Mesendoderm (in vitro differentiated cells): ENCODE data around the gene PRKAG2.
"Not testable (repeated sequence)": the region's sequence is repeated elsewhere in the genome, so short reads cannot be mapped to it uniquely, and the experiment has no call there.

Source experiments
- DNase-seq: peaks from one replicate; pipeline ENCODE4 v3.0.0; 2013
- H2AK5ac ChIP-seq: 2 replicates; pipeline ENCODE4 v1.6.1; 2013; ENCODE audit warnings: low read length, inconsistent platforms
- H2BK120ac ChIP-seq: 2 replicates; pipeline ENCODE4 v1.6.1; 2013; ENCODE audit warnings: low read depth, mild to moderate bottlenecking, low read length, moderate library complexity, mixed read lengths
- H2BK15ac ChIP-seq: replicated peaks from 2 replicates; pipeline ENCODE4 v1.6.1; 2013; ENCODE audit warnings: low read depth, mild to moderate bottlenecking, moderate library complexity
- H2BK5ac ChIP-seq: 2 replicates; pipeline ENCODE4 v1.6.1; 2013; ENCODE audit warnings: low read length, inconsistent platforms
- H3K18ac ChIP-seq: 2 replicates; pipeline ENCODE4 v1.6.1; 2013; ENCODE audit warnings: mild to moderate bottlenecking, low read length, mixed read lengths
- H3K23ac ChIP-seq: one replicate; pipeline ENCODE4 v1.6.1; 2013; ENCODE audit warnings: low read length
- H3K27ac ChIP-seq: 2 replicates; pipeline ENCODE4 v1.5.1; 2013; ENCODE audit warnings: low read depth, mild to moderate bottlenecking, inconsistent platforms, low read length, moderate library complexity
- H3K27me3 ChIP-seq: 2 replicates; pipeline ENCODE4 v1.6.1; 2013; ENCODE audit warnings: low read length, control low read depth, mild to moderate bottlenecking, inconsistent platforms; ENCODE audit not compliant: insufficient read depth, poor library complexity
- H3K36me3 ChIP-seq: 2 replicates; pipeline ENCODE4 v1.6.1; 2013; ENCODE audit warnings: low read length, inconsistent platforms; ENCODE audit not compliant: control insufficient read depth, insufficient read depth
- H3K4ac ChIP-seq: one replicate; pipeline ENCODE4 v1.6.1; 2013; ENCODE audit warnings: low read depth, mild to moderate bottlenecking, low read length, moderate library complexity
- H3K4me1 ChIP-seq: 2 replicates; pipeline ENCODE4 v1.6.1; 2013; ENCODE audit warnings: low read depth, low read length, inconsistent platforms; ENCODE audit not compliant: control insufficient read depth
- H3K4me2 ChIP-seq: 2 replicates; pipeline ENCODE4 v1.6.1; 2013; ENCODE audit warnings: low read length
- H3K4me3 ChIP-seq: 2 replicates; pipeline ENCODE4 v1.5.1; 2013; ENCODE audit warnings: mild to moderate bottlenecking, low read length
- H3K56ac ChIP-seq: one replicate; pipeline ENCODE4 v1.6.1; 2013; ENCODE audit warnings: low read length
- H3K79me1 ChIP-seq: 2 replicates; pipeline ENCODE4 v1.6.1; 2013; ENCODE audit warnings: low read length, inconsistent platforms
- H3K79me2 ChIP-seq: 2 replicates; pipeline ENCODE4 v1.6.1; 2013; ENCODE audit warnings: mild to moderate bottlenecking, low read length; ENCODE audit not compliant: control insufficient read depth, insufficient read depth
- H3K9ac ChIP-seq: 2 replicates; pipeline ENCODE4 v1.6.1; 2013; ENCODE audit warnings: low read length, inconsistent platforms
- H4K5ac ChIP-seq: one replicate; pipeline ENCODE4 v1.6.1; 2013; ENCODE audit warnings: low read length
- H4K8ac ChIP-seq: one replicate; pipeline ENCODE4 v1.6.1; 2013; ENCODE audit warnings: low read depth, mild to moderate bottlenecking, control low read depth, low read length, moderate library complexity
- WGBS: extraction: QIAGEN DNeasy Blood & Tissue Kit; methylation state at CpG from one replicate; pipeline ENCODE4 v1.1.7; 2013; ENCODE audit warnings: low lambda C conversion rate, missing lambda C conversion rate; ENCODE audit not compliant: insufficient coverage; ENCODE audit errors: extremely low coverage; 5-methylcytosine and 5-hydroxymethylcytosine counted together

PRKAG2 gene

GRCh38 chr7:151798851-151799448 is 78.0 kb downstream of the PRKAG2 start:
- Histone ChIP-seq H3K23ac (no peak overlapping the region), H4K8ac (no peak overlapping the region), H3K36me3 (no peaks in the 10 kb centered on the region), H2BK120ac (no peak overlapping the region), H2AK5ac (no peak overlapping the region), H3K79me2 (no peaks in the 10 kb centered on the region), H2BK5ac (no peak overlapping the region), H3K9ac (no peak overlapping the region), H4K5ac (no peak overlapping the region), H3K4me1 (no peaks in the 10 kb centered on the region), H3K4ac (no peak overlapping the region), H3K79me1 (no peaks in the 10 kb centered on the region), H2BK15ac (no peak overlapping the region), H3K4me2 (no peak overlapping the region), H3K27ac (no peak overlapping the region), H3K56ac (no peak overlapping the region), H3K27me3 (no peaks in the 10 kb centered on the region), H3K18ac (no peak overlapping the region), H3K4me3 (no peak overlapping the region)
- no peak for DNase-seq
- no CpG with 5 or more reads among the region's 10 CpGs for WGBS

- H4K8ac ChIP-seq, H3K27ac ChIP-seq, H2BK120ac ChIP-seq, H3K36me3 ChIP-seq, H3K56ac ChIP-seq, H3K9ac ChIP-seq, H3K4me1 ChIP-seq, H3K4ac ChIP-seq, H3K79me2 ChIP-seq, H3K18ac ChIP-seq, DNase-seq, H3K79me1 ChIP-seq, H2BK5ac ChIP-seq, H2AK5ac ChIP-seq, H4K5ac ChIP-seq, H3K4me3 ChIP-seq, H3K23ac ChIP-seq, H3K27me3 ChIP-seq, H3K4me2 ChIP-seq, H2BK15ac ChIP-seq: not testable (repeated sequence)
- no CpG with 5 or more reads among the region's 11 CpGs for WGBS
Measured at GRCh38 chr7:151797667-151798307, 79.1 kb downstream of the PRKAG2 start.

- Histone ChIP-seq H3K36me3 (no peaks in the 10 kb centered on the region), H3K18ac (no peak overlapping the region), H2BK5ac (no peak overlapping the region), H2BK15ac (no peak overlapping the region), H3K23ac (no peak overlapping the region), H3K79me1 (no peaks in the 10 kb centered on the region), H3K4me2 (no peak overlapping the region), H3K56ac (peak overlapping the region; percentile 11), H3K27me3 (no peaks in the 10 kb centered on the region), H3K79me2 (no peaks in the 10 kb centered on the region), H3K27ac (no peak overlapping the region), H4K8ac (no peak overlapping the region), H3K4me1 (peaks cover 2% of the 10 kb centered on the region), H2BK120ac (no peak overlapping the region), H2AK5ac (no peak overlapping the region), H3K4ac (no peak overlapping the region), H4K5ac (no peak overlapping the region), H3K9ac (no peak overlapping the region), H3K4me3 (no peak overlapping the region)
- no peak for DNase-seq
- WGBS: no CpG with 5 or more reads among the region's 17 CpGs
Measured at GRCh38 chr7:151796871-151797537, 79.9 kb downstream of the PRKAG2 start.

GRCh38 chr7:151796091-151796870 is 80.6 kb downstream of the PRKAG2 start:
- no CpG with 5 or more reads among the region's 27 CpGs for WGBS

GRCh38 chr7:151795168-151795811 is 81.6 kb downstream of the PRKAG2 start:
- no peaks in the 10 kb centered on the region for H3K79me1 ChIP-seq
- no peak overlapping the region for H2BK120ac ChIP-seq
- H3K23ac ChIP-seq: no peak overlapping the region
- H3K18ac ChIP-seq: no peak overlapping the region
- no peak overlapping the region for H2AK5ac ChIP-seq
- H4K8ac ChIP-seq: no peak overlapping the region
- H3K56ac ChIP-seq: no peak overlapping the region
- no peak overlapping the region for H4K5ac ChIP-seq
- WGBS: no CpG with 5 or more reads among the region's 20 CpGs
- no peak overlapping the region for H2BK5ac ChIP-seq
- H3K4me3 ChIP-seq: no peak overlapping the region
- no peak overlapping the region for H2BK15ac ChIP-seq
- H3K79me2 ChIP-seq: no peaks in the 10 kb centered on the region
- H3K4me1 ChIP-seq: peaks cover 9% of the 10 kb centered on the region
- no peak overlapping the region for H3K27ac ChIP-seq
- no peak overlapping the region for H3K4me2 ChIP-seq
- no peak overlapping the region for H3K9ac ChIP-seq
- H3K36me3 ChIP-seq: no peaks in the 10 kb centered on the region
- H3K27me3 ChIP-seq: no peaks in the 10 kb centered on the region
- no peak overlapping the region for H3K4ac ChIP-seq
- no peak for DNase-seq

More at GRCh38 chr7:151796091-151796870, 80.6 kb downstream of the PRKAG2 start:
- no peak overlapping the region for H3K56ac ChIP-seq
- no peak overlapping the region for H3K18ac ChIP-seq
- no peak overlapping the region for H2AK5ac ChIP-seq
- H3K27ac ChIP-seq: no peak overlapping the region
- H3K23ac ChIP-seq: no peak overlapping the region
- H2BK15ac ChIP-seq: no peak overlapping the region
- H3K79me1 ChIP-seq: no peaks in the 10 kb centered on the region
- H3K36me3 ChIP-seq: no peaks in the 10 kb centered on the region
- no peak overlapping the region for H2BK5ac ChIP-seq
- H3K79me2 ChIP-seq: no peaks in the 10 kb centered on the region
- no peak overlapping the region for H3K4ac ChIP-seq
- no peak overlapping the region for H4K5ac ChIP-seq
- no peak overlapping the region for H4K8ac ChIP-seq
- no peak overlapping the region for H3K4me3 ChIP-seq
- H2BK120ac ChIP-seq: no peak overlapping the region
- H3K9ac ChIP-seq: no peak overlapping the region
- H3K4me2 ChIP-seq: no peak overlapping the region
- DNase-seq: no peak
- H3K27me3 ChIP-seq: no peaks in the 10 kb centered on the region
- H3K4me1 ChIP-seq: peaks cover 4% of the 10 kb centered on the region
